OCI-LY3 (cell line): ENCODE results near the gene CCDC174.

Source experiments
- EZH2phosphoT487 ChIP-seq: fragments of 200-600 bp; shearing (Covaris generic); IDR thresholded peaks from 2 replicates; pipeline ENCODE4 v1.6.1; 2018; ENCODE audit warnings: antibody characterized with exemption, mixed run types, low read depth
- TF ChIP-seq, protein P1 (sequence below): fragments of 200-600, 300-600 bp; sonication (generic); IDR thresholded peaks from 2 replicates; pipeline ENCODE4 v1.5.1; 2014; ENCODE audit warnings: antibody characterized with exemption, low read length, low read depth

DNA sequence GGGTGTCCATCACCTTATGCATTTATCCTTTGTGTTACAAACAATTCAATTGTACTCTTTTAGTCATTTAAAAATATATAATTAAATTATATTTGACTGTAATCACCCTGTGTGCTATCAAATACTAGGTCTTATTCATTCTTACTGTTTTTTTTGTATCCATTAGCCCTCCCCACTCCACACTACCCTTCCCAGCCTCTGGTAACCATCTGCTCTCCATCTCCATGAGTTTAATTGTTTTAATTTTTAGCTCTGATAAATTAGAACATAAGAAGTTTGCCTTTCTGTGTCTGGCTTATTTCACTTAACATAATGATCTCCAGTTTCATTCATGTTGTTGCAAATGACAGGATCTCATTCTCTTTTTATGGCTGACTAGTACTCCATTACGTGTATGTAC, 40.2 kb downstream of the CCDC174 start:
- TF ChIP-seq, protein P1, sequence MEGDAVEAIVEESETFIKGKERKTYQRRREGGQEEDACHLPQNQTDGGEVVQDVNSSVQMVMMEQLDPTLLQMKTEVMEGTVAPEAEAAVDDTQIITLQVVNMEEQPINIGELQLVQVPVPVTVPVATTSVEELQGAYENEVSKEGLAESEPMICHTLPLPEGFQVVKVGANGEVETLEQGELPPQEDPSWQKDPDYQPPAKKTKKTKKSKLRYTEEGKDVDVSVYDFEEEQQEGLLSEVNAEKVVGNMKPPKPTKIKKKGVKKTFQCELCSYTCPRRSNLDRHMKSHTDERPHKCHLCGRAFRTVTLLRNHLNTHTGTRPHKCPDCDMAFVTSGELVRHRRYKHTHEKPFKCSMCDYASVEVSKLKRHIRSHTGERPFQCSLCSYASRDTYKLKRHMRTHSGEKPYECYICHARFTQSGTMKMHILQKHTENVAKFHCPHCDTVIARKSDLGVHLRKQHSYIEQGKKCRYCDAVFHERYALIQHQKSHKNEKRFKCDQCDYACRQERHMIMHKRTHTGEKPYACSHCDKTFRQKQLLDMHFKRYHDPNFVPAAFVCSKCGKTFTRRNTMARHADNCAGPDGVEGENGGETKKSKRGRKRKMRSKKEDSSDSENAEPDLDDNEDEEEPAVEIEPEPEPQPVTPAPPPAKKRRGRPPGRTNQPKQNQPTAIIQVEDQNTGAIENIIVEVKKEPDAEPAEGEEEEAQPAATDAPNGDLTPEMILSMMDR, result no peak
- TF ChIP-seq EZH2phosphoT487, result no peak
